Osteoblast (primary cell): ENCODE measurements around the gene HPX. TPM values are rescaled to one million over a fixed set of nuclear protein-coding genes. Genes with fewer than 3 reads are reported as not detected.

Experiments used
- DNase-seq: peaks from one replicate; pipeline ENCODE4 v3.0.0; 2011; ENCODE audit warnings: low spot score, mixed read lengths; ENCODE audit not compliant: insufficient read length; ENCODE audit errors: missing footprints
- H2AFZ ChIP-seq: 2 replicates; pipeline ENCODE4 v1.6.0; 2011; ENCODE audit warnings: mild to moderate bottlenecking, low read length
- H3K27ac ChIP-seq: 2 replicates; pipeline ENCODE4 v1.5.1; 2011; ENCODE audit warnings: mild to moderate bottlenecking, low read depth, low read length, moderate library complexity
- H3K27me3 ChIP-seq: 2 replicates; pipeline ENCODE4 v1.6.0; 2012; ENCODE audit warnings: mild to moderate bottlenecking, control low read depth, inconsistent platforms, low read length, moderate library complexity; ENCODE audit not compliant: insufficient read depth
- H3K36me3 ChIP-seq: 2 replicates; pipeline ENCODE4 v1.5.1; 2011; ENCODE audit warnings: mild to moderate bottlenecking, low read length, control low read depth, moderate library complexity; ENCODE audit not compliant: insufficient read depth
- H3K4me1 ChIP-seq: 2 replicates; pipeline ENCODE4 v1.5.1; 2011; ENCODE audit warnings: mild to moderate bottlenecking, low read length, control low read depth, moderate library complexity; ENCODE audit not compliant: insufficient read depth
- H3K4me2 ChIP-seq: 2 replicates; pipeline ENCODE4 v1.6.0; 2011; ENCODE audit warnings: mild to moderate bottlenecking, low read length; ENCODE audit not compliant: insufficient read depth
- H3K4me3 ChIP-seq: fragments of 200-600 bp; sonication (generic); 3 replicates; pipeline ENCODE4 v1.5.1; 2012; ENCODE audit warnings: mild to moderate bottlenecking, low read length, inconsistent platforms; ENCODE audit not compliant: insufficient read depth
- H3K79me2 ChIP-seq: 2 replicates; pipeline ENCODE4 v1.6.0; 2012; ENCODE audit warnings: mild to moderate bottlenecking, low read length, control low read depth, inconsistent platforms; ENCODE audit not compliant: insufficient read depth
- H3K9me3 ChIP-seq: 2 replicates; pipeline ENCODE4 v1.5.1; 2011; ENCODE audit warnings: low read depth, low read length, control low read depth
- H4K20me1 ChIP-seq: 2 replicates; pipeline ENCODE4 v1.6.0; 2012; ENCODE audit warnings: mild to moderate bottlenecking, low read length, control low read depth; ENCODE audit not compliant: insufficient read depth
- total RNA-seq: library from RNA; depleted of rRNA; stranded (reverse); fragments of >200 nt; gene quantifications from 2 replicates; pipeline ENCODE4 v1.2.3, GENCODE V29; 2012
- TF ChIP-seq, protein P1 (sequence below): IDR thresholded peaks from 2 replicates; pipeline ENCODE4 v1.5.1; 2011; ENCODE audit warnings: mild to moderate bottlenecking, low read depth, low read length, moderate library complexity; ENCODE audit errors: extremely low read depth

Gene HPX
- total RNA-seq, 1 donor, result 1.1 TPM

DNA sequence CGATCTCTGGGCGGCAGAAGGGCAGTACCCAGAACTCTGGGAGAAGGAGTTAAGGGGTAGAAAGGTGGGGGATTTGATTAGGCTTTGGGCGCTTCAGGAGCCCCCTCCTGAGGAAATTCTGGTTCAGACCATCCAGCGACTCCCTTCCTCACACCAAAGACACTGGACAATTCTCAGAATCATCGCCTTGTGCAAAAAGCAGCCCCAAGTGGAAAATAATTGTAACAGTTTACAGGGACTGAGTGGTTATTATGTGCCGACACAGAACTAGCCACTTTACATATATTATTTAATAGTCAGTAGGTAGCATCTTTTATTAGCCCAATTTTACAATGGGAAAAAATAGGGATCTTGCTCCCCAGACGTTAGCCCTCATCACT, 33.6 kb upstream of the HPX start:
- H3K27me3 ChIP-seq, result no peaks in the 10 kb centered on the region

DNA sequence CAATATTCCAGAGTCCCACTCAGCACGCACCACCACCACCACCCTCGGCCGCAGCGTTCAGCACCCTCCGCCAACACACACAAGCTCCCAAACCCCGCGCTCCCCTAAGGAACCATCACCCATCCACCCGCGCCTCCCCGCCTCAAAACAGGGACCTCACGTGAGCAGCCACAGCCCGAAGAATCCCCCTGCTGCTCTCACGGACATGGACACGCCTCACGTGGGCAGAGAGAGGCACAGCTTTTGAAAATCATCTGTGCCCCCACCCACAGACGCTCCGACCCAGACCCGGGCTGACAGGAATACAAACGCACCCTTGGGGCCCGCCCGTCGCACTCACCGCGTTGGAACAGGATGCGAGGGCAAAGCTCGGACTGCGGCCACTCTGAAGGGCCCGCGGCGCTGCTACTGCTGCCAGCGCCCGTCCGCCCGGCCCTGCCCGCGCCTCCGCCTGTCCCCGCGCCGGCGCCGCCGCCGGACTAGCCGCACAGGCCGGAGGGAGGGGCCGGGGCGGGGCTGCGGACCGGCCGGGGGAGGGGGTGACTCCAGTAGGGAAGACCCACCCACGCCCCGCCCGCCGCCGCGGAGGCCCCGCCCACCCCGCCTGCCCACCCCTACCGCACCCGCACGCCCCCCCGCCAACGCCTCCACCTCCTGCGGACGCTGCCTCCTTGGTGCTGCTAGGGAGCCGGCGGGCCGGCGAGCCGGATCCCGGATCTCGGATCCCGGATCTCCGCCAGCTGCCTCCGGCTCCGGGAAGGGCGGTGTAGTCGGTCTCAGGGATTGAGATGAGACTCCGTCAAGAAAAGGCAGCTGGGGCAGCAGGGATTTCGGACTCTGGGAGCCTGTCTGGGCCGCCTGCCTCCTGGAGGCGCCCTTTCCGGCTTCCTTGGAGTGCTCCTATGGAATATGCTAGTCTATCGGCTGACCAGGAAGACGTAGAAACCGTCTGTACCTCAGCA, 32.9 kb upstream of the HPX start, which contains the start of gene TRIM3:
Gene TRIM3 (minus strand): TSS at position 491 of the 962 bp plus-strand sequence. CDS start 8,246 bp downstream, outside the sequence.
- Histone ChIP-seq H3K4me2 (peak within 1 kb of the TSS; percentile 96), H3K9me3 (no peaks in the 10 kb centered on the region), H3K4me3 (peak within 1 kb of the TSS; percentile 88), H3K4me1 (peaks cover 16% of the 10 kb centered on the region), H3K27ac (peak within 1 kb of the TSS; percentile 85), H2AFZ (peak within 1 kb of the TSS; percentile 94), H3K36me3 (peaks cover 22% of the 10 kb centered on the region), H3K27me3 (no peaks in the 10 kb centered on the region), H4K20me1 (peaks cover 7% of the 10 kb centered on the region), H3K79me2 (peaks cover 43% of the 10 kb centered on the region)
- TF ChIP-seq, protein P1, sequence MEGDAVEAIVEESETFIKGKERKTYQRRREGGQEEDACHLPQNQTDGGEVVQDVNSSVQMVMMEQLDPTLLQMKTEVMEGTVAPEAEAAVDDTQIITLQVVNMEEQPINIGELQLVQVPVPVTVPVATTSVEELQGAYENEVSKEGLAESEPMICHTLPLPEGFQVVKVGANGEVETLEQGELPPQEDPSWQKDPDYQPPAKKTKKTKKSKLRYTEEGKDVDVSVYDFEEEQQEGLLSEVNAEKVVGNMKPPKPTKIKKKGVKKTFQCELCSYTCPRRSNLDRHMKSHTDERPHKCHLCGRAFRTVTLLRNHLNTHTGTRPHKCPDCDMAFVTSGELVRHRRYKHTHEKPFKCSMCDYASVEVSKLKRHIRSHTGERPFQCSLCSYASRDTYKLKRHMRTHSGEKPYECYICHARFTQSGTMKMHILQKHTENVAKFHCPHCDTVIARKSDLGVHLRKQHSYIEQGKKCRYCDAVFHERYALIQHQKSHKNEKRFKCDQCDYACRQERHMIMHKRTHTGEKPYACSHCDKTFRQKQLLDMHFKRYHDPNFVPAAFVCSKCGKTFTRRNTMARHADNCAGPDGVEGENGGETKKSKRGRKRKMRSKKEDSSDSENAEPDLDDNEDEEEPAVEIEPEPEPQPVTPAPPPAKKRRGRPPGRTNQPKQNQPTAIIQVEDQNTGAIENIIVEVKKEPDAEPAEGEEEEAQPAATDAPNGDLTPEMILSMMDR, result peak; percentile 38
- peak; percentile 99 for DNase-seq

More for the DNA sequence above, 33.6 kb upstream of the HPX start:
- Histone ChIP-seq H3K4me3 (peak overlapping the region; percentile 88), H3K4me1 (peaks cover 16% of the 10 kb centered on the region), H3K4me2 (peak overlapping the region; percentile 96), H2AFZ (peak overlapping the region; percentile 83), H3K36me3 (peaks cover 28% of the 10 kb centered on the region), H3K79me2 (peaks cover 43% of the 10 kb centered on the region), H3K27ac (peak overlapping the region; percentile 85), H4K20me1 (peaks cover 8% of the 10 kb centered on the region), H3K9me3 (no peaks in the 10 kb centered on the region)
- peak; percentile 85 for DNase-seq
- TF ChIP-seq, protein P1, result no peak

- Histone ChIP-seq H3K27me3 (no peaks in the 10 kb centered on the region), H3K9me3 (no peaks in the 10 kb centered on the region), H3K4me1 (peaks cover 16% of the 10 kb centered on the region), H4K20me1 (peaks cover 2% of the 10 kb centered on the region), H3K79me2 (peaks cover 43% of the 10 kb centered on the region), H2AFZ (no peak overlapping the region), H3K27ac (no peak overlapping the region), H3K36me3 (peaks cover 15% of the 10 kb centered on the region), H3K4me2 (peak overlapping the region; percentile 87), H3K4me3 (peak overlapping the region; percentile 88)
- TF ChIP-seq, protein P1, result no peak
- DNase-seq, result no peak
Measured at GRCh38 chr11:6472934-6473333, 32.1 kb upstream of the HPX start.

DNA sequence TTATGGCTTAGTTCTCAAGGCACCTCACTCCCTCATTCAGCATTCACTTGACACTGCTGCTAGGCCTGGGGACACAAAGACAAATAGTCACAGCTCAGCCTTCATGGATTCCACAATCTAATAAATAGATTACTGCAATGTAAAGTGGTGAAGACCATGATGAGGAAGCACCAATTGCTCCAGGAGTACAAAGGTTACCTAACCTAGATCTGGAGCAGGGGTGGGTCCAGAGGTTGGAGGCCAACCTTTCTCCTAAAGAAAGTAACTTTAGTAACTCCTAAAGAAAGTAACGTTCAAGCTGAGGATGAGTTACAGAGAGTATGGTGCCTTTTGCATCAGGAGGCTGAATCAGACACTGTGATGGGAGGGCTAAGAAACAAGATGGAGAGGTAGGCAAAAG, 28.8 kb upstream of the HPX start:
- Histone ChIP-seq H3K4me2 (no peak overlapping the region), H3K79me2 (peaks cover 56% of the 10 kb centered on the region), H2AFZ (no peak overlapping the region)

More for the DNA sequence above, 28.8 kb upstream of the HPX start:
- H4K20me1 ChIP-seq, result peaks cover 4% of the 10 kb centered on the region
- TF ChIP-seq, protein P1, result no peak
- no peak overlapping the region for H3K4me3 ChIP-seq
- H3K27ac ChIP-seq, result no peak overlapping the region
- peaks cover 10% of the 10 kb centered on the region for H3K36me3 ChIP-seq
- H3K27me3 ChIP-seq, result no peaks in the 10 kb centered on the region
- DNase-seq, result no peak
- no peaks in the 10 kb centered on the region for H3K9me3 ChIP-seq
- H3K4me1 ChIP-seq, result peaks cover 7% of the 10 kb centered on the region
